GM12892 (cell line): ENCODE data around the gene YJEFN3.

ENCODE experiments used
- DNase-seq: peaks from one replicate; pipeline ENCODE4 v3.0.0; 2011; ENCODE audit not compliant: insufficient read length
- FAIRE-seq: peaks from 2 replicates; lab custom pipeline; 2011; peaks lifted over from hg19 to GRCh38; lab: Jason Lieb, UNC
- POLR2A ChIP-seq: IDR thresholded peaks from 2 replicates; pipeline ENCODE4 v1.6.1; 2011; ENCODE audit warnings: low read depth, low read length, control low read depth
- POLR2AphosphoS5 ChIP-seq: IDR thresholded peaks from 2 replicates; pipeline ENCODE4 v1.6.1; 2011; ENCODE audit warnings: low read depth, low read length, control low read depth
- TAF1 ChIP-seq: IDR thresholded peaks from 2 replicates; pipeline ENCODE4 v1.6.1; 2011; ENCODE audit warnings: low read depth, mild to moderate bottlenecking, control low read depth, low read length, borderline replicate concordance

YJEFN3 gene

GRCh38 chr19:19570571-19570970, 41.9 kb downstream of the YJEFN3 start:
- FAIRE-seq (no peak), DNase-seq (no peak)
- no peak for TF ChIP-seq POLR2A
- TF ChIP-seq POLR2AphosphoS5, result no peak

GRCh38 chr19:19571071-19571786, 42.5 kb downstream of the YJEFN3 start:
- DNase-seq (no peak), FAIRE-seq (no peak)
- no peak for TF ChIP-seq POLR2A
- TF ChIP-seq POLR2AphosphoS5, result no peak
- no peak for TF ChIP-seq TAF1

GRCh38 chr19:19575411-19575810, 46.7 kb downstream of the YJEFN3 start:
- no peak for DNase-seq
- no peak for TF ChIP-seq POLR2AphosphoS5
- TF ChIP-seq POLR2A, result no peak
- FAIRE-seq, result no peak

GRCh38 chr19:19578252-19578651, 49.5 kb downstream of the YJEFN3 start:
- no peak for TF ChIP-seq TAF1
- no peak for TF ChIP-seq POLR2A
- no peak for TF ChIP-seq POLR2AphosphoS5
- no peak for FAIRE-seq
- no peak for DNase-seq

- DNase-seq (no peak), FAIRE-seq (no peak)
- no peak for TF ChIP-seq POLR2AphosphoS5
- no peak for TF ChIP-seq TAF1
- TF ChIP-seq POLR2A, result no peak
Measured at GRCh38 chr19:19579533-19580361, 51.0 kb downstream of the YJEFN3 start.

- FAIRE-seq (no peak), DNase-seq (no peak)
- TF ChIP-seq POLR2A, result no peak
Measured at GRCh38 chr19:19580418-19580817, 51.7 kb downstream of the YJEFN3 start.

GRCh38 chr19:19581391-19581790, 52.7 kb downstream of the YJEFN3 start:
- no peak for FAIRE-seq
- TF ChIP-seq TAF1, result no peak
- TF ChIP-seq POLR2AphosphoS5, result no peak
- TF ChIP-seq POLR2A, result no peak
- no peak for DNase-seq

GRCh38 chr19:19582471-19582870, 53.8 kb downstream of the YJEFN3 start:
- TF ChIP-seq TAF1 (no peak), POLR2AphosphoS5 (no peak), POLR2A (no peak)
- FAIRE-seq (no peak), DNase-seq (no peak)

GRCh38 chr19:19584356-19584755, 55.6 kb downstream of the YJEFN3 start:
- FAIRE-seq, result no peak
- DNase-seq, result no peak
- TF ChIP-seq POLR2A (no peak), TAF1 (no peak), POLR2AphosphoS5 (no peak)
